HG03159 (cell line): ENCODE results near the gene TRMT6.

ENCODE experiments used
- ATAC-seq: cut with Tn5 transposase; IDR thresholded peaks from one replicate; pipeline ENCODE4 v1.9.1; 2021; ENCODE audit warnings: mild to moderate bottlenecking, moderate library complexity; ENCODE audit not compliant: unreplicated experiment

TRMT6 gene

DNA sequence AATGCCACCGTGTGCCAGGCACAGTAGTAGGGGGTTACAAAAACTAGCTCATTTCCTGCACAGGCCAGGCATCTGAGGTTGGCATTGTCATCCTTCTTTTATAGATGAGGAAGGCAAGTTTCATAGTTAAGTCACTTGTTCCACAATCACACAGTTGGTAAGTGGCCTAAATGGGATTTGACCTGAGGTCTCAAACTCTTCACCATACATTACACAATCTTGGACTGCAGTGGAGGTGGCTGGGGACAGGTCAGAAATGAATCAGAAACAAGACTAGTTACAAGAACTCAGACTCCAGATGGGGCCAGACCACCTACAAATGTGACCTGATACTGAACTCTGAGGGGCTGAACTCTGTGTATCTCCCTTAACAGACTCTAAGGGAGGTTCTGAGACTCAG is 49.4 kb downstream of the TRMT6 start:
- ATAC-seq, result no peak

DNA sequence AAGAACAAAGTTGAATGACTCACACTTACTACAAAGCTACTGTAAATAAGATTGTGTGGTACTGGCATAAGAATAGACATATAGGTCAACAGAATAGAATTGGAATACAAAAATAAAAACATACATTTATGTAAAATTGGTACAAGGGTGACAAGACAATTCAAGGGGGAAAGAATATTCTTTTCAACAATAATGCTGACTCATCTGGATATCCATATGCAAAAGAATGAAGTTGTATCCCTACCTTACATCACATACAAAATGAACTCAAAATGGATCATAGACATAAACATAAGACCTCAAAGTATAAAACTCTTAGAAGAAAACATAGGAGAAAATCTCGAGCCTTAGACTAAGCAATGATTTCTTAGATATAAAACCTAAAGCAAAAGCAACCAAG is 50.9 kb downstream of the TRMT6 start:
- ATAC-seq, result no peak

DNA sequence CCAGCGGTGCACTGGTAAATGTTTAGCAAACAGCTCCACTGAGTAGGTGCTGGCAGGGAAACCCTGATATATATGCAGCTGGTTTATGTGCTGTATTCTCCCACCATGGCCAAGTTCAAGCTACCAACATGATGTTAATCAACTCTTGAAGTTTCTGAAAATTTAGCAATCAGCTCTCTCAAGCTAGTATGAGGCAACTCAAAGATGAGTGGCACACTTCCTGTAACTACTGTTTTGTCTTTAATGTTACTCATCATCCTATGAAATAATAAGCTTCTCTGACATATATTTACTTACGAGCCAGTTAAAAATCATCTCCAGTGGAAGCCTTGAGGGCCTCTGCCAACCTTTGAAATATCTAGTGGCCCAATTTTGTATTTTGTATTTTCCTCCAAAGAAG is 54.7 kb downstream of the TRMT6 start:
- ATAC-seq, result no peak

- no peak for ATAC-seq
Observed at GRCh38 chr20:5893621-5894020, 56.7 kb downstream of the TRMT6 start.

DNA sequence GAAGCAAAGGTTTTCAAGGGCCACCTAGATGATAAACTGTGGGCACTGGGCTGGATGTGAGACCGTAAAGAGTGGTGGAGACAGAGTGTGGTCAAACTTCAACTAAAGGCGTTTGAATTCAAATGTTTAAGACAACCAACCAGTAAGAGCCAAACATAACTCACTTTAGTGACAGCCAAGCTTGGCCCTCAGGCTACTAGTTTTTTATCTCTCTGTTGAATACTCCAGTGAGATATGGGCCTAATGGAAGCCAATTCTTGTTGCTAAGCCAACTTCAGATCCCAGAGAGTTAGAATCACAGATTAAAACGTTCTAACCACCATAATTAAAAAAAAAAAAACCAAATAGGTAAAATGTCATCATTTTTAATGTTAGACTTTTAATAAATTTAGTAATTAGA is 57.3 kb downstream of the TRMT6 start:
- ATAC-seq, result no peak

DNA sequence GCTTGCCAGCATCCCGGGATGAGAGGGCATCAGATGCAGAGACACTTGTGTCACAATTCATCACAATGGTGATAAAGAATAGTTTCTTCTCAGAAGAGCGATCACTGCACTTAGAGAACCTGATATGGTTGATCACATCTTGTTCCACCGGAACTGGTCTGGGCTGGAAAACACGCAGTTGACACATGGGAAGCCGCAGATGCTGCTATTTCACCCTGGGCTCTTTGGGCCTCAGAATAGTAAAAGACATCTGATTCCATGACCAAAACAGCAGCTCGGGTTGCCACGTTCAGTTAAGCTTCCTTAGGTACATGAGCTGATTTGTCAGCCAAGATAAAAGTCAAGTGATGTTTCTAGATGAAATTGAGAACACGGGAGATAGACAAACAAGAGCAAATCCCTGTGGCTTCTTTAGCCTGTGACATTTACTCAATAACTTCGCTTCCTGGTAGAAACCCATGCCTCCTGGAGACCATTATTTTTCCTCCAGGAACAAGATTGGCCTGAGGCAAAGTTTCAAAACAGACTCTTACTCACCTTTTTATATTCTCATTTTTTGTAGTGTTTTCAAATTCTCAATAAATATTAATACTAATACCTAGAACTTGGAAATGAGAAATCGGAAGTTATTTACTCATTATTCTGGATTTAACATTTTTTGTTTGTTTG is 59.4 kb downstream of the TRMT6 start:
- ATAC-seq, result no peak

DNA sequence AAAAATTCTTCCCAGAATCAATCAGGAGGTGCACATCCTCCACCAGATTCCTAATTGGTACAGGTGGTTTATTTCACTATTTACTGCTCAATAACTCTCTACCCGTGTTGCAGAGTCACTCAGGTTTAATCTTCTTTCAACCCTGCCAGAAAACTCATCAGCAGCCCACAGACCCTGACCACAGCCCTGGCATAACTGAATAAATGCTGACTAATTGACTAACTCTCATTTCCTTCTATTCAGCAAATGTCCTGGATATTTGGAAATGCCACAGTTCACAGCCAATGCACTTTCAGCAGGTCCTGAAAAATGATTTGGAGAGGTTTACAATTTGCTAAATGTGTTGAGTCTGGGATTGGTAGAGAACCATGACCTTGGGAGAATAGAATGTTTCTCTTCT is 62.3 kb downstream of the TRMT6 start:
- no peak for ATAC-seq

DNA sequence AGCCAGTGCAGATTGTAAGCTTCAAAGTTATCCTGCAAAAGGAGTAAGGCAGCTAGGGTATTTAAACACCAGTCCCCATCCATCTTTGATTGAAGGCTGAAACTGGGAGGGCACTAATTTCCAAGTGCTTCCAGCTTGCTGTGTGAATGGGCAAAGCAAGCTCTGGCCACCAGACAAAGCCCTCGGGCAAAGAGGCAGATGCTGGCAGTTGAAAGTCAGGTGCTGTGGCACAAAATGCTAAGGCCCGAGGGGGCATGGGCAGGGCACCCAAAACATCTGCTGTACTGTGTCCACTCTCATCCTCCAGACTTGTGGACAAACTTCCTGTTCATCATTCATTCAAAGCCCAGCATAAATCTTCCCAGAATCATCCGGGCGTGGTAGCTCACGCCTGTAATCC is 62.9 kb downstream of the TRMT6 start:
- ATAC-seq, result no peak
